Fibroblast of mammary gland (primary cell): Measurements from ENCODE around the gene EPHA4.

Experiments used
- DNase-seq: peaks from one replicate; pipeline ENCODE4 v3.0.0-alpha.2; 2010; ENCODE audit warnings: low read depth
- H3K4me3 ChIP-seq: 2 replicates; pipeline ENCODE4 v1.5.1; 2011; ENCODE audit warnings: low read depth, mild to moderate bottlenecking, low read length, moderate library complexity; ENCODE audit not compliant: control insufficient read depth
- TF ChIP-seq, protein P1 (sequence below): conservative IDR thresholded peaks from 2 replicates; pipeline ENCODE4 v1.5.1; 2011; ENCODE audit warnings: low read depth, low read length, inconsistent platforms; ENCODE audit not compliant: control insufficient read depth, insufficient read depth

Gene EPHA4

DNA sequence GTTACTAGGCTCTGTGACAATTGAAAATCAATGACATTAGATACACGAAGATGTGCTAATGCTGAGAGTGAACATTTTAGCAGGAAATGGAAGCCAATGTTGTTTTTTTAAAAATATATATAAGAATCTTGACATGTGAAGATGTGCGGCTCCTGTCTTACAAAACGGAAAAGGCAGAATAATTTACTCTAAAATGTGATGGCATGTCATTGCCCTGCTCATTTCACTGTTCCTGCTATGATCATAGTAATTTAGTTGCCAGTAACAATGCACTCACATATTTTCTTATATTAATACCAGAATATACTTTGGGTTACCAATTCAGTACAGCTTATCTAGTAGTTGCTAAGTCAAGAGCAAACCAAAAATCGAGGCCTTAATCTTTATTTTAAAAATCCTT, 10.3 kb downstream of the EPHA4 start:
- TF ChIP-seq, protein P1, sequence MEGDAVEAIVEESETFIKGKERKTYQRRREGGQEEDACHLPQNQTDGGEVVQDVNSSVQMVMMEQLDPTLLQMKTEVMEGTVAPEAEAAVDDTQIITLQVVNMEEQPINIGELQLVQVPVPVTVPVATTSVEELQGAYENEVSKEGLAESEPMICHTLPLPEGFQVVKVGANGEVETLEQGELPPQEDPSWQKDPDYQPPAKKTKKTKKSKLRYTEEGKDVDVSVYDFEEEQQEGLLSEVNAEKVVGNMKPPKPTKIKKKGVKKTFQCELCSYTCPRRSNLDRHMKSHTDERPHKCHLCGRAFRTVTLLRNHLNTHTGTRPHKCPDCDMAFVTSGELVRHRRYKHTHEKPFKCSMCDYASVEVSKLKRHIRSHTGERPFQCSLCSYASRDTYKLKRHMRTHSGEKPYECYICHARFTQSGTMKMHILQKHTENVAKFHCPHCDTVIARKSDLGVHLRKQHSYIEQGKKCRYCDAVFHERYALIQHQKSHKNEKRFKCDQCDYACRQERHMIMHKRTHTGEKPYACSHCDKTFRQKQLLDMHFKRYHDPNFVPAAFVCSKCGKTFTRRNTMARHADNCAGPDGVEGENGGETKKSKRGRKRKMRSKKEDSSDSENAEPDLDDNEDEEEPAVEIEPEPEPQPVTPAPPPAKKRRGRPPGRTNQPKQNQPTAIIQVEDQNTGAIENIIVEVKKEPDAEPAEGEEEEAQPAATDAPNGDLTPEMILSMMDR = no peak
- no peak for DNase-seq
- H3K4me3 ChIP-seq = no peak overlapping the region

DNA sequence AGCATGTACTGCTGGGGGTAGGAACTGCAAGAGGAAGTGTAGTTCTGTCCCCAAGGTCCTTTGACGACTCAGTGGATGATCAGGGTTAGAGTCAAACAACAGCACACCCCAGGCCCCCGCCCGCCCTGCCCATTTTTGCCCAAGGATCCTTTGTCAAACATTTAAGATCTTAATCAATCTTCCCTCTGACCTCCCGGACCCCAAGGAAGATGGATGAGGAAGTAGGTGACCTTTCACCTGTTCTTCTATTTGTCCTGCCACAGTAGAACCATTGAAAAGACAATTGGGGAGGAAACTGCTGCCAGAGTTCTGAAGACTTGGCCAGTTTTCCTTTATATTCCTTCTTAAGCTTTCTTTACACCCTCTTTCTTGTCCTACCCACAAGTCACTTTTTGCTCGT, 12.1 kb downstream of the EPHA4 start:
- TF ChIP-seq, protein P1 = no peak
- H3K4me3 ChIP-seq = no peak overlapping the region
- no peak for DNase-seq

DNA sequence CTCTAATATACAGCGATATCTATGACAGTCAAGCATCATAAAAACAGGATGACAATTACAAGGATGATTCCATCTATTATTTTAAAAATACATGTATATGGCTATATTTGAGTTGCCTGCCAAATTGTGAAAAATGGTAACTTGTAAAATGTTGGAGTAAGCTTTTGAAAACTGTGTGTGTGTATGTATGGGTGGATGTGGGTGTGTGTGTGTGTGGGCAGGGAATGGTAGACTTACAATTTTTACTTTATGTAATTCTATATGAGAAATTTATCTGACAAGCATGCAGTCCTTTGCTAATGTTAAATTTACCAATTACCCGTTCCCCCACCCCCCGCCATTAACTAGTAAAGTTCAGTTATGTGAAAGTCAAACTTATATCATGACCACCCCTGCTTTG, 14.0 kb downstream of the EPHA4 start:
- H3K4me3 ChIP-seq = no peak overlapping the region
- TF ChIP-seq, protein P1 = no peak
- no peak for DNase-seq

DNA sequence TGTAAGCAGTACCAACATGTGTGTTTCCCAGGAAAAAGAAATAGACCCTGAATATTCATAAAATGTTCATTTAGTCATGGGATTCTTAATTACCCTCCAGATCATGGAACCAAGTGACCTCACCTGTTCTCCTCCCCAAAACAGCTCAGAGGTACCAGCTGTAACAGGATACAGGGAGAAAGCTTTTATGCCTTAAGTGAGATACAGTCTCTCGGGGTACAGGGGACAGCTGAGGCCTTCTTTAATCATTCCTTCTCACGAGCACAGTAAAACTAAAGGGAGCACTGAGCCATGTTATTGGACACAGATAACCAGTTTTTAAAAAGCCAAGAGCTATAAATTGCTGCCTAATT, 16.6 kb downstream of the EPHA4 start:
- TF ChIP-seq, protein P1 = no peak
- no peak for DNase-seq
- H3K4me3 ChIP-seq = no peak overlapping the region

DNA sequence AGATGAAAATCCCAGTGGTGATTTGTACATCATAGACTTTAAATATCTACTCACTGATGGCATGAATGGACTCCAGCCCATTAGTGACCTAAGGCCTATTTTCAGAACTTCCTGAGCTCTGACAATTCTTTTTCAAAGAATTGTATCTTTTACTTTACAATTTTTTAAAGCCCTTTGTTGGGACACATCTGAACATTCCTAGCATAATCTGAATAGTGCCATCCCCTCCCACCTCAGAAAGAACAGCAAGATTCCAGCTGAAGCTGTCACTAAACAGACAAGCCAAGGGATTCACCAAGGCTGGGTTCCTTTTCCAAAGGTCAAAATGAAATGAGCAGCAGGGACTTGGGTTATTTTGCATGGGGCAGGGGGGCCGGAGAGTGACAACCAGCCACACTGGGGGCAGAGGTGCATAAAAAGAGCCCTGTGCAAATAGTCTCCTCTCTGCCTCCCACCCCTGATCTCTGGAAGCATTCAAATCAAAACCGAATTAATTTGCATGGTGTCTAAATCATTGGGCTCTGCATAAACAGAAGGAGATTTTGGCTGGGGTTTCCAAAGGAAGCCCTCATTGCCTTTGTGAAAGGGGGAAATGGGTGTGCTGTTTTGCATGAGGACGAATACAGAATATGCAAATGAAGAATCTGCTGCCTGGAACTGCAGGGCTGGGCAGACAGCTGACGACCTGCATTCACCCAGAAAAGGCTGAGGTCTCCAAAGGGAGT, 17.2 kb downstream of the EPHA4 start:
- TF ChIP-seq, protein P1 = no peak
- DNase-seq = peak; percentile 42
- H3K4me3 ChIP-seq = no peak overlapping the region

DNA sequence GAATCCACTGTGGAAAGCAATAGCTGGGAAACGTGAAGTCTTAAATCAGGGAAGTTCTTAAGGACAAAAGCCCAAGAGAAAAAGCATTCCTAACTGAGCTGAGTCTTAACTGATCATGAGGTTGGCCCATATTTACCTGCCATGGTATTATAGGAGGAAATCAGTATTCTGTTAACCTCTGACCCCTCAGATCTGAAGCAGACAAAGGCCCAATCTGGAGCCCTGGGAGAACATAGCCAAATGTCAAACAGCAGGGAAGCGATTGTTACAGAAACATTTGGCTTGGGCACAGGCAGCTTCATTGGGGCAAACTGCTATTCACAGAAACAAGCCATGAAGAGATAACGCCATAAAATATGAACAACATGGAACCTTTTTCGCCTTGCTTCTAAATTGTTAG, 18.8 kb downstream of the EPHA4 start:
- no peak overlapping the region for H3K4me3 ChIP-seq
- TF ChIP-seq, protein P1 = no peak
- no peak for DNase-seq

DNA sequence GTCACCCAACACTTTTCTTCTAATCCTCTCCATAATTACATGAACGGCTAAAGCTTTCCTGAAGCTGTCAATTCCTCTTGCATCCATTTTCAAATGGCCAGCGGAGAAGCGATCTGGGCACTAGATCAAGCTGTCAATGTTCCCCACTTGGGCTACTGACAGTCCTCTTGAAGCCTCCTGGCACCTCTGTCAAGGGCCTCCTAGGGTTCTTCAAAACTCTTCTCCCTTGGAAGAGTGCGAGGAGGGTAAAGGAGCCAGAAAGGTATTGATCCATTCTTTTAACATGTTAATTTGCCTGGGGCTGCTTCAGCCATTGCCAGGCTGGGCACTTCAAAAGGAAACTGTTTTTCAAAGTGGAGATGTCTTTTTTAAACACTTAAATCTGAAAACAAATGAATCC, 19.8 kb downstream of the EPHA4 start:
- no peak for DNase-seq
- TF ChIP-seq, protein P1 = no peak
- no peak overlapping the region for H3K4me3 ChIP-seq
